ENCODE data around the gene ZBTB12. TPM values are rescaled to one million over a fixed set of nuclear protein-coding genes. Genes with fewer than 3 reads are reported as not detected.

Gene ZBTB12
- total and polyA plus RNA-seq, 2 of the 13 experiments (the other 11 are each of a cell fraction or from before 2014, with no cell fraction given), result 4.8 to 6.0 TPM

GRCh38 chr6:31896856-31897611, 4.9 kb downstream of the ZBTB12 start (continued):
- TF ChIP-seq ZNF274 (CRISPR knock-in tag; IDR thresholded peaks at IDR 0.05), result no peak
- TF ChIP-seq ZKSCAN5 (CRISPR knock-in tag; IDR thresholded peaks at IDR 0.05), result no peak
- TF ChIP-seq ZNF232 (CRISPR knock-in tag; IDR thresholded peaks at IDR 0.05; ENCODE audit: borderline replicate concordance), result no peak
- TF ChIP-seq ESRRA (CRISPR knock-in tag; IDR thresholded peaks at IDR 0.05; ENCODE audit: low read depth), result no peak
- TF ChIP-seq CENPT (CRISPR knock-in tag; IDR thresholded peaks at IDR 0.05; ENCODE audit: low read depth), result no peak
- TF ChIP-seq ZFP90 (CRISPR knock-in tag; IDR thresholded peaks at IDR 0.05; ENCODE audit: borderline replicate concordance), result no peak
- no peak for TF ChIP-seq TEAD3 (CRISPR knock-in tag; optimal IDR thresholded peaks at IDR 0.05; ENCODE audit: borderline replicate concordance)
- TF ChIP-seq KDM6A (CRISPR knock-in tag; IDR thresholded peaks at IDR 0.05; ENCODE audit: low read depth), result no peak
- TF ChIP-seq FUBP1 (CRISPR knock-in tag; IDR thresholded peaks at IDR 0.05; ENCODE audit: borderline replicate concordance), result no peak
- TF ChIP-seq ERF (CRISPR knock-in tag; IDR thresholded peaks at IDR 0.05), result 0 out of 2 replicates have a peak, but pooled peaks have one; percentile 45
- TF ChIP-seq ARID2 (CRISPR knock-in tag; IDR thresholded peaks at IDR 0.05; ENCODE audit: borderline replicate concordance), result 0 out of 2 replicates have a peak, but pooled peaks have one; percentile 41
- TF ChIP-seq HMG20A (CRISPR knock-in tag; IDR thresholded peaks at IDR 0.05; ENCODE audit: borderline replicate concordance), result no peak
- no peak for TF ChIP-seq NFKBIZ (CRISPR knock-in tag; IDR thresholded peaks at IDR 0.05)
- no peak for TF ChIP-seq CHCHD3 (CRISPR knock-in tag; IDR thresholded peaks at IDR 0.05)
- TF ChIP-seq ETV6 (CRISPR knock-in tag; conservative IDR thresholded peaks at IDR 0.05), result no peak
- TF ChIP-seq CSRNP2 (CRISPR knock-in tag; conservative IDR thresholded peaks at IDR 0.05; ENCODE audit: low read depth), result no peak
- TF ChIP-seq ZBTB39 (CRISPR knock-in tag; IDR thresholded peaks at IDR 0.05), result no peak
- no peak for TF ChIP-seq CC2D1A (CRISPR knock-in tag; IDR thresholded peaks at IDR 0.05)
- no peak for TF ChIP-seq ZNF292 (CRISPR knock-in tag; IDR thresholded peaks at IDR 0.05; ENCODE audit: borderline replicate concordance, low read depth)
- no peak for TF ChIP-seq HMGA1 (CRISPR knock-in tag; conservative IDR thresholded peaks at IDR 0.05)
- TF ChIP-seq ZNF687 (CRISPR knock-in tag; IDR thresholded peaks at IDR 0.05), result peak; percentile 45

Measured in HepG2 (cell line).